H1 (cell line): ENCODE results near the gene HHAT. TPM values are rescaled to one million over a fixed set of nuclear protein-coding genes. Genes with fewer than 3 reads are reported as not detected.

Experiments
- CTCF ChIA-PET: fragments of 300-600 bp; sonication (Branson Sonifier 250); formaldehyde crosslinking; loops from one replicate; lab custom pipeline; 2021; ENCODE audit not compliant: partially characterized antibody; lab: Charles Lee
- POLR2A ChIA-PET: fragments of 300-600 bp; sonication (Branson Sonifier 250); formaldehyde crosslinking; loops from one replicate; lab custom pipeline; 2021; ENCODE audit warnings: inconsistent platforms; ENCODE audit not compliant: partially characterized antibody; lab: Charles Lee
- DNase-seq, 2 experiments: peaks; one replicate each; pipeline versions ENCODE4 v3.0.0 to v3.0.0-alpha.2; 2010 to 2022; ENCODE audit warnings: low spot score in 2 of 2, low read depth in 1 of 2, mixed read lengths in 1 of 2
- FAIRE-seq: peaks from 2 replicates; lab custom pipeline; 2011; peaks lifted over from hg19 to GRCh38; lab: Jason Lieb, UNC
- H2AFZ ChIP-seq: 2 replicates; pipeline ENCODE4 v1.8.1; 2012; ENCODE audit warnings: low read length, inconsistent platforms
- H2AK5ac ChIP-seq: 2 replicates; pipeline ENCODE4 v1.6.1; 2013; ENCODE audit warnings: low read depth, low read length
- H2BK120ac ChIP-seq: replicated peaks from 2 replicates; pipeline ENCODE3; 2013; ENCODE audit warnings: low read depth, low read length, inconsistent platforms
- H2BK12ac ChIP-seq: 2 replicates; pipeline ENCODE4 v1.6.1; 2013; ENCODE audit warnings: low read depth, low read length
- H2BK15ac ChIP-seq: 2 replicates; pipeline ENCODE4 v1.6.1; 2013; ENCODE audit warnings: low read length
- H2BK20ac ChIP-seq: 2 replicates; pipeline ENCODE4 v1.6.1; 2013; ENCODE audit warnings: low read length
- H2BK5ac ChIP-seq: 2 replicates; pipeline ENCODE4 v1.6.1; 2013; ENCODE audit warnings: low read depth, low read length
- H3K14ac ChIP-seq: 2 replicates; pipeline ENCODE4 v1.6.1; 2013; ENCODE audit warnings: inconsistent platforms; ENCODE audit not compliant: insufficient read length
- H3K18ac ChIP-seq: 2 replicates; pipeline ENCODE4 v1.6.1; 2013; ENCODE audit warnings: low read length; ENCODE audit errors: extremely low read depth
- H3K23ac ChIP-seq: 2 replicates; pipeline ENCODE4 v1.6.1; 2013; ENCODE audit warnings: inconsistent platforms; ENCODE audit not compliant: insufficient read length
- H3K23me2 ChIP-seq: 2 replicates; pipeline ENCODE4 v1.6.1; 2013; ENCODE audit warnings: low read depth, low read length
- H3K27ac ChIP-seq: 2 replicates; pipeline ENCODE4 v1.6.1; 2011; ENCODE audit warnings: low read depth, low read length, inconsistent platforms
- H3K27me3 ChIP-seq, 4 experiments: replicated peaks in 1 of 4; 1 replicate in 1 of 4; 2 replicates in 3 of 4; pipeline versions ENCODE4 v1.6.1 to v1.8.1; 2011 to 2013; ENCODE audit warnings: low read length in 3 of 4, mild to moderate bottlenecking in 3 of 4, inconsistent platforms in 2 of 4, mixed read lengths in 2 of 4, moderate library complexity in 1 of 4; ENCODE audit not compliant: control insufficient read depth in 3 of 4, insufficient read depth in 3 of 4; ENCODE audit errors: extremely low read depth in 1 of 4
- H3K36me3 ChIP-seq, 4 experiments: 2 replicates each; pipeline versions ENCODE4 v1.6.1 to v1.8.1; 2011 to 2013; ENCODE audit warnings: mild to moderate bottlenecking in 4 of 4, low read length in 3 of 4, moderate library complexity in 2 of 4, control low read depth in 1 of 4, inconsistent platforms in 1 of 4; ENCODE audit not compliant: insufficient read depth in 4 of 4, control insufficient read depth in 2 of 4
- H3K4ac ChIP-seq: replicated peaks from 2 replicates; pipeline ENCODE3; 2013; ENCODE audit warnings: low read length, low read depth, mixed read lengths, inconsistent platforms; ENCODE audit not compliant: insufficient read length
- H3K4me1 ChIP-seq, 4 experiments: replicated peaks in 1 of 4; 1 replicate in 1 of 4; 2 replicates in 3 of 4; pipeline versions ENCODE4 v1.6.1 to v1.8.1; 2011 to 2013; ENCODE audit warnings: low read length in 3 of 4, inconsistent platforms in 2 of 4, mixed read lengths in 1 of 4; ENCODE audit not compliant: insufficient read depth in 4 of 4, control insufficient read depth in 3 of 4
- H3K4me2 ChIP-seq, 2 experiments: 2 replicates each; pipeline versions ENCODE4 v1.6.1 to v1.8.1; 2011 to 2013; ENCODE audit warnings: low read depth in 2 of 2, low read length in 2 of 2, control low read depth in 1 of 2, inconsistent platforms in 1 of 2, mild to moderate bottlenecking in 1 of 2; ENCODE audit not compliant: insufficient read depth in 1 of 2
- H3K4me3 ChIP-seq, 4 experiments: fragments of 200-600, 300-600 bp in 1 of 4; sonication (generic), shearing (Covaris generic), sonication (Bioruptor Twin) in 1 of 4; 2 replicates each; pipeline versions ENCODE4 v1.5.1 to v1.8.1; 2011 to 2016; ENCODE audit warnings: low read length in 4 of 4, low read depth in 3 of 4, control low read depth in 2 of 4, inconsistent platforms in 2 of 4, mild to moderate bottlenecking in 2 of 4, mixed read lengths in 1 of 4, moderate library complexity in 1 of 4; ENCODE audit not compliant: insufficient read depth in 2 of 4; ENCODE audit errors: extremely low read depth in 1 of 4
- H3K56ac ChIP-seq: replicated peaks from 2 replicates; pipeline ENCODE3; 2013; ENCODE audit warnings: low read depth, mild to moderate bottlenecking, mixed read lengths, low read length, inconsistent platforms; ENCODE audit not compliant: insufficient read length
- H3K79me1 ChIP-seq: 2 replicates; pipeline ENCODE4 v1.6.1; 2013; ENCODE audit warnings: low read depth, low read length, control low read depth
- H3K79me2 ChIP-seq, 2 experiments: 2 replicates each; pipeline versions ENCODE4 v1.6.1 to v1.8.1; 2012 to 2013; ENCODE audit warnings: low read length in 2 of 2, mild to moderate bottlenecking in 2 of 2, inconsistent platforms in 1 of 2; ENCODE audit not compliant: insufficient read depth in 2 of 2, control insufficient read depth in 1 of 2
- H3K9ac ChIP-seq, 4 experiments: replicated peaks in 1 of 4; 1 replicate in 1 of 4; 2 replicates in 3 of 4; pipeline versions ENCODE4 v1.6.1 to v1.8.1; 2011 to 2013; ENCODE audit warnings: low read depth in 3 of 4, low read length in 3 of 4, control low read depth in 2 of 4, mild to moderate bottlenecking in 2 of 4, moderate library complexity in 2 of 4, inconsistent platforms in 1 of 4; ENCODE audit errors: extremely low read depth in 1 of 4
- H3K9me3 ChIP-seq, 2 experiments: 2 replicates each; pipeline versions ENCODE4 v1.6.1 to v1.8.1; 2012 to 2013; ENCODE audit warnings: mild to moderate bottlenecking in 2 of 2, moderate library complexity in 2 of 2, control low read depth in 1 of 2, inconsistent platforms in 1 of 2, low read depth in 1 of 2, low read length in 1 of 2, mixed read lengths in 1 of 2; ENCODE audit not compliant: insufficient read depth in 2 of 2
- H4K20me1 ChIP-seq, 2 experiments: replicated peaks in 1 of 2; 2 replicates each; pipeline versions ENCODE3 to v1.8.1; 2011 to 2013; ENCODE audit warnings: inconsistent platforms in 2 of 2, low read length in 2 of 2, mild to moderate bottlenecking in 1 of 2; ENCODE audit not compliant: insufficient read depth in 2 of 2, control insufficient read depth in 1 of 2
- H4K5ac ChIP-seq: 2 replicates; pipeline ENCODE4 v1.6.1; 2013; ENCODE audit warnings: low read length, low read depth, mixed read lengths, inconsistent platforms; ENCODE audit not compliant: insufficient read length
- H4K8ac ChIP-seq: 2 replicates; pipeline ENCODE4 v1.8.0; 2013; ENCODE audit warnings: mild to moderate bottlenecking, moderate library complexity, low read length, inconsistent platforms; ENCODE audit not compliant: insufficient read depth; ENCODE audit errors: extremely low read depth
- H4K91ac ChIP-seq: replicated peaks from 2 replicates; pipeline ENCODE3; 2013; ENCODE audit warnings: low read length, mixed read lengths, inconsistent platforms; ENCODE audit not compliant: insufficient read length
- SRF ChIP-seq: IDR thresholded peaks from 2 replicates; pipeline ENCODE4 v1.6.1; 2011; ENCODE audit warnings: mild to moderate bottlenecking, low read depth, low read length, moderate library complexity
- WGBS, 2 experiments: shearing (Covaris generic) in 1 of 2; methylation state at CpG; one replicate each; pipeline versions ENCODE4 v1.1.6 to v1.1.7; 2013 to 2015; ENCODE audit warnings: low lambda C conversion rate in 2 of 2, mixed read lengths in 2 of 2, inconsistent platforms in 1 of 2, low coverage in 1 of 2, missing lambda C conversion rate in 1 of 2; ENCODE audit not compliant: insufficient replicate concordance in 2 of 2, insufficient coverage in 1 of 2, insufficient read length in 1 of 2; ENCODE audit errors: extremely low coverage in 1 of 2, missing lambda C conversion rate in 1 of 2; 5-methylcytosine and 5-hydroxymethylcytosine counted together
- polyA plus RNA-seq, 7 experiments: library from polyadenylated mRNA; depleted of rRNA in 3 of 7; stranded (reverse) in 5 of 7; unstranded in 2 of 7; fragments of >200 nt in 5 of 7; fragments of 200-250 nt in 2 of 7; gene quantifications; 1 replicate in 5 of 7; 2 replicates in 1 of 7; 4 replicates in 1 of 7; pipeline versions ENCODE4 v1.2.1 to v1.2.3, GENCODE V29; 2011 to 2013; ENCODE audit warnings: missing spikeins in 2 of 7, mixed read lengths in 2 of 7
- total RNA-seq: library from RNA; stranded (reverse); fragmentation: NEBNext Ultra II Directional; extraction: Animal tissue kit (Norgen Biotek cat#: 25700); gene quantifications from 2 replicates; pipeline ENCODE4 v1.2.1, GENCODE V29; 2021
- TF ChIP-seq, protein P1 (sequence below): IDR thresholded peaks from 2 replicates; pipeline ENCODE4 v1.6.1; 2012; ENCODE audit warnings: inconsistent platforms

HHAT gene
- total and polyA plus RNA-seq, 2 of the 8 experiments (the other 6 are each of a cell fraction or from before 2014, with no cell fraction given): 0.15 to 0.51 TPM

DNA sequence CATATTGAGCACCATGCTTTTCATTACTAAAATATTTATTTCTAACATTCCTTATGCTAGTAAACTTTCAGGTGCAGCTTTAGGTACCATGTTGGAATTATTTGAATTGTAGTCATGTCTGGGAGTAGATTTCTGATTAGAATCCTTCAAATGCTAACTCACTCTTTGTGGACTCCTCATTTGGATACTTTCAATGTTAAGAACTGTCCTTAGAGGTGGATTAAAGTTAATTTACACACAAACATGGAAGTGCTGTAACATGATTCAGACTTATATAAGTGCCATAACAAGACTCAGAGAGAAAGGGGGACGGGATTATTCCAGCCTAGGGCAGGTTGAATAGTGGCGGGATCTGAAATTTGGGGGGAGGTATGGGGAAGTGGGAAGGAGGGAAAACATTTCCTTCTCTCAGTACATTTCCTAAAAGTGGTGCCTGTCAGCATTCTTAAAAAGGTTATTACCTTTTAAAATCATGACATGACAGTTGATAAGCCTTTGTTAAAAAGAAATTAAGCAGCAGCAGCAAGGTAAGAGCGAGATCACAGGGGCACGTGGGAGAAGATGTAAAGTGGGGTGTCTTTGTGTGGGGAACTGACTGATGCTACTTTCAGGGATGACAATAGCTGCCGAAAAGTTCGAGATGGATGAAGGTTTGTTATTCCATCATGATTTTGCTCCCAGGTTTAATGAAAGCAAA, 44.4 kb downstream of the HHAT start:
- Histone ChIP-seq H4K20me1 (no peaks in the 10 kb centered on the region), H3K9ac (no peak overlapping the region), H2AFZ (no peak overlapping the region), H4K8ac (no peak overlapping the region), H3K79me2 (no peaks in the 10 kb centered on the region), H2BK20ac (no peak overlapping the region), H3K14ac (no peak overlapping the region), H2BK12ac (peak overlapping the region; percentile 77; the same call in 1 of the 2 replicates), H3K36me3 (no peaks in the 10 kb centered on the region), H3K23ac (no peak overlapping the region), H2BK5ac (peak overlapping the region; percentile 21; the same call in 1 of the 2 replicates), H4K91ac (peak overlapping the region; percentile 72), H3K4ac (no peak overlapping the region), H2BK120ac (no peak overlapping the region), H2BK15ac (no peak overlapping the region), H2AK5ac (no peak overlapping the region), H3K9me3 (no peaks in the 10 kb centered on the region), H3K23me2 (no peaks in the 10 kb centered on the region), H3K18ac (peak overlapping the region; percentile 7; the same call in 1 of the 2 replicates), H3K27me3 (peaks cover 0 to 5% (median 2%) of the 10 kb centered on the region in 4 experiments; a peak in 1 of 7 replicates), H3K27ac (no peak overlapping the region), H3K56ac (no peak overlapping the region), H4K5ac (no peak overlapping the region), H3K4me2 (peak overlapping the region; percentile 41 to 42), H3K4me1 (peaks cover 7 to 24% (median 18%) of the 10 kb centered on the region in 4 experiments), H3K4me3 (peak overlapping the region in 1 of 4 experiments; percentile 33; a peak in 1 of 8 replicates), H3K79me1 (no peaks in the 10 kb centered on the region)
- no peak for DNase-seq
- TF ChIP-seq, protein P1, sequence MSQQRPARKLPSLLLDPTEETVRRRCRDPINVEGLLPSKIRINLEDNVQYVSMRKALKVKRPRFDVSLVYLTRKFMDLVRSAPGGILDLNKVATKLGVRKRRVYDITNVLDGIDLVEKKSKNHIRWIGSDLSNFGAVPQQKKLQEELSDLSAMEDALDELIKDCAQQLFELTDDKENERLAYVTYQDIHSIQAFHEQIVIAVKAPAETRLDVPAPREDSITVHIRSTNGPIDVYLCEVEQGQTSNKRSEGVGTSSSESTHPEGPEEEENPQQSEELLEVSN: 0 out of 2 replicates have a peak, but pooled peaks have one; percentile 33
- no peak for TF ChIP-seq SRF
- ChIA-PET CTCF (interaction anchor here (1.1 to 10.6 kb wide), 7 partner anchors 8 to 139 kb away, joined by 3 to 179 read pairs (median 27); no protein-coding TSS in a partner anchor), POLR2A (interaction anchor here (0.9 to 5.9 kb wide), 44 partner anchors 11 to 888 kb away, joined by 3 to 197 read pairs (median 5); partner anchors contain the start of genes HHAT and RCOR3)
- WGBS, 2 experiments: 54% methylated on average over 6 of the region's 6 CpGs; no CpG with 5 or more reads in 1 of the 2 experiments
- no peak for FAIRE-seq
